ENCODE data around the gene RIMBP3C. TPM values are rescaled to one million over a fixed set of nuclear protein-coding genes. Genes with fewer than 3 reads are reported as not detected.
"Not testable (repeated sequence)": the region's sequence is repeated elsewhere in the genome, so short reads cannot be mapped to it uniquely, and the experiment has no call there.

Gene RIMBP3C
- polyA plus RNA-seq, 1 of the 3 experiments (the other 2 are of a cell fraction) = 0.02 TPM

- Histone ChIP-seq H3K4me3 (ENCODE audit: low read depth in 2 of 2, low read length in 1 of 2) (no peak overlapping the region), H3K27ac (ENCODE audit: low read depth in 2 of 2, low read length in 1 of 2) (no peak overlapping the region), H3K27me3 (ENCODE audit: insufficient read depth) (no peaks in the 10 kb centered on the region), H3K9ac (no peak overlapping the region), H3K4me2 (no peak overlapping the region), H3K9me2 (no peaks in the 10 kb centered on the region), H3K9me3 (no peaks in the 10 kb centered on the region), H3K4me1 (ENCODE audit: control insufficient read depth in 1 of 2, insufficient read depth in 2 of 2, low read depth in 1 of 2, low read length in 1 of 2) (no peaks in the 10 kb centered on the region; a peak in 1 of 4 replicates), H3K36me3 (replicated peaks in 1 of 2; ENCODE audit: control insufficient read depth in 1 of 2, insufficient read depth in 2 of 2, low read length in 1 of 2) (peaks cover 0 to 18% of the 10 kb centered on the region in 2 experiments), H4K20me1 (ENCODE audit: insufficient read depth) (peaks cover 100% of the 10 kb centered on the region), H2AFZ (ENCODE audit: low read depth) (no peak overlapping the region), H3K79me2 (ENCODE audit: insufficient read depth) (peaks cover 100% of the 10 kb centered on the region), H3F3A (replicated peaks; ENCODE audit: insufficient read depth) (peaks cover 1% of the 10 kb centered on the region)
- POLR2A ChIA-PET = interaction anchor here (0.7 kb wide), 1 partner anchor 40 kb away, joined by 3 read pairs; no protein-coding TSS in a partner anchor
- WGBS (ENCODE audit: low lambda C conversion rate) = 96% methylated on average over 10 of the region's 10 CpGs
- TF ChIP-seq TCF12 (IDR thresholded peaks at IDR 0.05) (no peak), MAX (IDR thresholded peaks at IDR 0.05; ENCODE audit: low read depth) (no peak), EP300 (IDR thresholded peaks at IDR 0.05; ENCODE audit: borderline replicate concordance in 1 of 2, low read depth in 1 of 2, low read length in 1 of 2) (no peak), USF1 (IDR thresholded peaks at IDR 0.05; ENCODE audit: borderline replicate concordance, low read depth) (no peak), YY1 (IDR thresholded peaks at IDR 0.05; ENCODE audit: low read depth) (no peak), GATA2 (CRISPR knock-in tag; IDR thresholded peaks at IDR 0.05) (no peak), FOXJ3 (CRISPR knock-in tag; IDR thresholded peaks at IDR 0.05) (no peak), CHD2 (IDR thresholded peaks at IDR 0.05; ENCODE audit: low read length, partially characterized antibody) (no peak), RAD21 (IDR thresholded peaks at IDR 0.05; ENCODE audit: low read length) (no peak), PBX3 (IDR thresholded peaks at IDR 0.05) (no peak), JUND (IDR thresholded peaks at IDR 0.05) (no peak), FOSL2 (IDR thresholded peaks at IDR 0.05; ENCODE audit: borderline replicate concordance, low read depth) (no peak), ELF1 (IDR thresholded peaks at IDR 0.05) (no peak), GABPA (IDR thresholded peaks at IDR 0.05; ENCODE audit: low read depth) (no peak), MEF2A (IDR thresholded peaks at IDR 0.05; ENCODE audit: borderline replicate concordance, low read depth) (no peak), CTCF (IDR thresholded peaks at IDR 0.05) (no peak)
- CTCF ChIA-PET = interaction anchor here (1.4 kb wide), 1 partner anchor 58 kb away, joined by 3 read pairs; no protein-coding TSS in a partner anchor
- no peak for DNase-seq
These were observed 31.8 kb upstream of the RIMBP3C start for GRCh38 chr22:21582801-21583740.

GRCh38 chr22:21581009-21581713, 29.9 kb upstream of the RIMBP3C start:
- H3K4me1 ChIP-seq (ENCODE audit: control insufficient read depth in 1 of 2, insufficient read depth in 2 of 2, low read depth in 1 of 2, low read length in 1 of 2); CTCF ChIA-PET; POLR2A ChIA-PET; H3K9ac ChIP-seq; H3K9me2 ChIP-seq; H3K4me2 ChIP-seq; H3K27me3 ChIP-seq (ENCODE audit: insufficient read depth); H3F3A ChIP-seq (replicated peaks; ENCODE audit: insufficient read depth); H3K9me3 ChIP-seq; H3K36me3 ChIP-seq (replicated peaks in 1 of 2; ENCODE audit: control insufficient read depth in 1 of 2, insufficient read depth in 2 of 2, low read length in 1 of 2); H3K27ac ChIP-seq (ENCODE audit: low read depth in 2 of 2, low read length in 1 of 2); H3K4me3 ChIP-seq (ENCODE audit: low read depth in 2 of 2, low read length in 1 of 2); H2AFZ ChIP-seq (ENCODE audit: low read depth); DNase-seq: not testable (repeated sequence)
- Histone ChIP-seq H4K20me1 (ENCODE audit: insufficient read depth) (peaks cover 100% of the 10 kb centered on the region), H3K79me2 (ENCODE audit: insufficient read depth) (peaks cover 100% of the 10 kb centered on the region)
- WGBS (ENCODE audit: low lambda C conversion rate) = 93% methylated on average over 10 of the region's 10 CpGs

- H3K4me1 ChIP-seq (ENCODE audit: control insufficient read depth in 1 of 2, insufficient read depth in 2 of 2, low read depth in 1 of 2, low read length in 1 of 2); H2AFZ ChIP-seq (ENCODE audit: low read depth); H3K9me3 ChIP-seq; H3K4me2 ChIP-seq; POLR2A ChIA-PET; H3K27me3 ChIP-seq (ENCODE audit: insufficient read depth); H3K4me3 ChIP-seq (ENCODE audit: low read depth in 2 of 2, low read length in 1 of 2); DNase-seq; H3K9ac ChIP-seq; H3K27ac ChIP-seq (ENCODE audit: low read depth in 2 of 2, low read length in 1 of 2); H3K36me3 ChIP-seq (replicated peaks in 1 of 2; ENCODE audit: control insufficient read depth in 1 of 2, insufficient read depth in 2 of 2, low read length in 1 of 2); H3F3A ChIP-seq (replicated peaks; ENCODE audit: insufficient read depth); H3K9me2 ChIP-seq; CTCF ChIA-PET: not testable (repeated sequence)
- Histone ChIP-seq H4K20me1 (ENCODE audit: insufficient read depth) (peaks cover 100% of the 10 kb centered on the region), H3K79me2 (ENCODE audit: insufficient read depth) (peaks cover 100% of the 10 kb centered on the region)
- WGBS (ENCODE audit: low lambda C conversion rate) = 100% methylated on average over 8 of the region's 9 CpGs
These were observed 29.4 kb upstream of the RIMBP3C start for GRCh38 chr22:21580623-21581007.
